VCaP (cell line): ENCODE data around the gene SND1.

Experiments used
- H3K27ac ChIP-seq: fragments of 450-650 bp; 2 replicates; pipeline ENCODE4 v1.5.1; 2017
- CTCF ChIP-seq: fragments of 450-650 bp; conservative IDR thresholded peaks from 2 replicates; pipeline ENCODE4 v1.5.1; 2017; ENCODE audit warnings: mild to moderate bottlenecking, moderate library complexity

The SND1 gene

GRCh38 chr7:128090492-128090891 lies 438.5 kb downstream of the SND1 start:
- TF ChIP-seq CTCF = no peak
- H3K27ac ChIP-seq = no peak overlapping the region

- TF ChIP-seq CTCF = no peak
Observed at GRCh38 chr7:128091106-128091505, 439.1 kb downstream of the SND1 start.

GRCh38 chr7:128092221-128092620 lies 440.2 kb downstream of the SND1 start:
- TF ChIP-seq CTCF = no peak

More at GRCh38 chr7:128091106-128091505, 439.1 kb downstream of the SND1 start:
- H3K27ac ChIP-seq = no peak overlapping the region

GRCh38 chr7:128093614-128094570 lies 441.9 kb downstream of the SND1 start:
- no peak for TF ChIP-seq CTCF
- H3K27ac ChIP-seq = no peak overlapping the region

More at GRCh38 chr7:128092221-128092620, 440.2 kb downstream of the SND1 start:
- no peak overlapping the region for H3K27ac ChIP-seq

GRCh38 chr7:128094686-128095085 lies 442.7 kb downstream of the SND1 start:
- no peak overlapping the region for H3K27ac ChIP-seq
- no peak for TF ChIP-seq CTCF

- no peak overlapping the region for H3K27ac ChIP-seq
Observed at GRCh38 chr7:128097211-128097731, 445.3 kb downstream of the SND1 start.

More at GRCh38 chr7:128097211-128097731, 445.3 kb downstream of the SND1 start:
- no peak for TF ChIP-seq CTCF
